NCI-H524 treated with DMSO at 0.1 percent for 48 hours (cell line): ENCODE results near the gene EIF1B.
A peak's percentile ranks its signal among the peaks of the same experiment; 100 is the strongest.
"Not testable (repeated sequence)": the region's sequence is repeated elsewhere in the genome, so short reads cannot be mapped to it uniquely, and the experiment has no call there.

Source experiments
- DNase-seq: peaks from one replicate; lab custom pipeline; 2025; lab: John Stamatoyannopoulos, UW

EIF1B gene

DNA sequence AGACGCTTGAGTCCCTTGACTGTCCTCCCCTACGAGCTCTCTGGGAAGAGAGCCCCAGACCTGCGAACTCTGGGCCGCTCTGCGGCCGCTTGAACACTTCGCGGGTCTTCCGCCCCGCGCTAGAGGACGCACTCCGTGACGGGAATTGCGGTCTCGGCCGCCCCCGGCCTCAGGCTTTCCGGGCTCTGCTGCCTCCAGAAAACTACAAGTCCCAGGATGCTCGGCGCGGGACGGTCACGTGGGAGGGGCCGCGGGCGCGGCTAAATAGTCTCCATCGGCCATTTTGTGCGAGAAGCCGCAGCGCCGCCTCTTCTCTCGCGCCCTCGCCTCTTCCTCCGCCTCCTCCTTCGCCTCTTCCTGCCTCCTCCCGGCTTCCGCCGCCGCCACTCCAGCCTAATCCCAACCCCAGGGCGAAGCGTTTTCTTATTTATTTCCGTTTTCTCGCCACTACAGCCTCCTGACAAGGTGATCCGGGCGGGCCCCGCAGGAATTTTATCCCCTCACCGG, at the start of gene EIF1B:
Gene EIF1B, plus strand, starts transcription at position 290 of the 507 bp plus-strand sequence. CDS start 235 bp downstream, outside the sequence.
- DNase-seq, result peak; percentile 79

GRCh38 chr3:40262331-40262730, 47.2 kb upstream of the EIF1B start:
- peak; percentile 31 for DNase-seq

GRCh38 chr3:40264451-40264850, 45.1 kb upstream of the EIF1B start:
- DNase-seq, result no peak

GRCh38 chr3:40265181-40265580, 44.3 kb upstream of the EIF1B start:
- DNase-seq, result no peak

DNA sequence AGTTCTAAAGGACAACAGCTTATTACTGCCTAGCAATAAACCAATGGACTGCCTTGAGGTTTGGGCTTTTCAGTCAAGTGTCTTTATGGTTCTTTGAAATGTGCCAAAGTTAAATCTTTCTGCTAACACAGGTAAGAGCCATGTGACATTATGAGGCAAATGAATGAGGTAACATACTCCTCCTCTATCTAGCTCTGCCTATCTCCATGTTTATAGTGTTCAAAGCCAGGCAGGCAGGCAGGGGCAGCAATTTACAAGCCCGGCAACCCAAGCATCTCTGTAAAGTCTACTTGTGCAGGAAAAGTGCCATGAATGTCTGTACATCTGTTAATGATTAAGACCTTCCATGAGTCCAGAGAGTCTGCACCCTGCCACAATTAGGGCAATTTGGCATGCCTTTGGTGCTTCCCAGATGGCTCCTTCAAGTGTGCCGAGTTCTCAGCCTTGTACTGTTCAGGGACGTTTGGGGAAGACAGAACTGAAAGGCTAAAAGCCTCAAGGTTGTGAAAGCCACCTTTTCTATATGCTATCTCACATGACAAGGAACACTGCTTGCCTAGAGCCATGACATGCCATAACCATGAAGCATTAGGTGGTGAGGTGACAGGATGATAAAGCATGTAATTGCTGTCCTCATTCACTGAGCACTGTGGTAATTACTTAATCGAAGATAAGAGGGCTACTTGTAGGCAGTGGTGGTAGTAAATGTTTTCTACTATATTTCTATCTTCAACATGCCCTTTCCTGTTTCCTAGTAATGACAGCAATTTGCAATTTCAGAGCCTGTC, 41.4 kb upstream of the EIF1B start:
- no peak for DNase-seq

GRCh38 chr3:40268802-40269524, 40.5 kb upstream of the EIF1B start:
- no peak for DNase-seq

- no peak for DNase-seq
These were observed 30.7 kb upstream of the EIF1B start for GRCh38 chr3:40278791-40279190.

DNA sequence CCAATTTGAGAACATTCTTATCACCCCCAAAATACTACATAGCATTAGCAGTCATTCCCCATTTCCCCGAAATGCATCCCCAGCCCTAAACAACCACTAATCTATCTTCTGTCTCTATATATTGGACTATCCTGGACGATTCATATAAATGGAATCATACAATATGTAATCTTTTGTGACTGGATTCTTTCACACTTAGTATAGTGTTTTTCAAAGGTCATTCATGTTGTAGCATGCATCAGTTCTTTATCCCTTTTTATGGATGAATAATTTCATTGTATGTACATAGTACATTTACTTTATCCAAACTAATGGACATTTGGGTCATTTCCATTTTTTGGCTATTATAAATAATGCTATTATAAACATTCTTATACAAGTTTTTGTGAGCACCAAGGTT, 27.5 kb upstream of the EIF1B start:
- DNase-seq, result no peak

DNA sequence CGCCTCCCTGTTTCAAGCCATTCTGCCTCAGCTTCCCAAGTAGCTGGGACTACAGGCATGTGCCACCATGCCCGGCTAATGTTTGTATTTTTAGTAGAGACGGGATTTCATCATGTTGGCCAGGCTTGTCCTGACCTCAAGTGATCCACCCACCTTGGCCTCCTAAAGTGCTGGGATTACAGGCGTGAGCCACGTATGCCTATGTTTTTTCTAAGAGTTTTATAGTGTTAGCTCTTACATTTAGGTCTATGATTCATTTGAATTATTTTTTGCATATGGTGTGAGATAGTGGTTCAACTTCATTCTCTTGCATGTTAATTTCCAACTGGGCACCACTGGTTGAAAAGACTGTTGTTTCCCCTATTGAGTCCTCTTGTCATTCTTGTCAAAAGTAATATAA, 26.4 kb upstream of the EIF1B start:
- DNase-seq, result not testable (repeated sequence)

DNA sequence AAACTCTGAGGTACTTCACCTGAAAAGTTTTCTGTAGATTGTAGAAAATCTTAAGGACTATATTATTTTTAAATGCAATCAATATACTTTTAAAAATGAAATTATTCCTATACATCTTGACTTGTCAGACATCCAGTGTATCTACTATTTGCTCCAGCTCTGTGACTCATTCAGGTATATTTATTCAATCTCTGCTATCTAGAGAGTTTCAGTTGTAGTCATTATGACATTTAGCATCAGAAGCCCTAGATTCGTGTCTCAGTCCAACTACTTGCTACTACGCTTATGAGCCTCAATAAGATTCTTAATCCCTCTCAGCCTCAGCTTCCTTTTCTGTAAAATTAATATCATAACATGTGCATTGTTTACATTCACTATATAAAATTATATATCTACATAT, 22.3 kb upstream of the EIF1B start:
- no peak for DNase-seq

- DNase-seq, result no peak
These were observed 19.1 kb upstream of the EIF1B start for GRCh38 chr3:40290396-40290795.

DNA sequence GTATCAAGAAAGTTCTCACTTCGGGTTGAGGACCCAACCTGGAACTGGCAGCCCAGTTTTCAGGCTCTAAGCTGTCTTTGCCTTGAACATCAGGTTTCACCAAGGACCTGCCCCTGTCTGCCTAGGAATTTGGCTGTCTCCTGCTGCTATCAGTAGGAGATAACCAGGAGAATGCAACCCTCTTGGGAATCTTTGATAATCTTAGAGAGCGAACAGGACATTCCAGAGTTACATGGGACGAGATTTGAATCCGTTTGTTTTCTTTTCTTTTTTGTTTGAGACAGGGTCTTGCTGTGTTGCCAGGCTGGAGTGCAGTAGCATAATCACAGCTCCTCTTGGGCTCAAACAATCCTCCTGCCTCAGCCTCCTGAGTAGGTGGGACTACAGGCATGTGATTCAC, 18.0 kb upstream of the EIF1B start:
- DNase-seq, result no peak

DNA sequence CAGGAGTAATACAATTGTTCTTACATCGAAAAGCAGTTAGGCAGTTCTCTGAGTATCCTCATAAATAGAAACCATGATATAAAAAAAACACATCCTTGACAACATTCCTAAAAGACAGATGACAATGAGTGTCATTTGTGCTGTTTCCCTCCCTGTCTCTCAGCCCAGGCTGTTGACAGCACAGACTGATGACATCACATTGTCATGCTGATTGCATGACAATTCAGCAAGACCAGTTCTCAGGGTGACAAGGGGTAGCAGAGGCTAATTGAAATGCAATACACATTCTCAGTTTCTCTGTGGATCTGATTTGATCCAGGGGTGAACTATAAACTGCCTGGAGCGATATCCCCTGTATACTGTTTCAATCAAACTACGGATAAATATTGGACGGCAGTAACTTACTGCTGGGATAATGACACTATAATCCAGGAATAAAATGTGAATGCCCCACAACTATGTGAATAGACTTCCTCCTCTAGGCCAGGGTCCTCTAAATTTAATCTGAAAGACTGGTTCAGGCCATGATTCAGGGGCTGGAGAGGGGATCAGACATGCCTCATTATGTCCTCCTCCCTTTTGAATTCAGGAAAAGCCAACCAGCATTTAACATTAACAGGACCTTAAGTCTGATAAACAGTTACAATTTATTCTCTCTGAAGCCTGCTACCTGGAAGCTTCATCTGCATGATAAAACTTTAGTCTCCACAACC, 16.7 kb upstream of the EIF1B start:
- DNase-seq, result no peak

GRCh38 chr3:40294434-40294833, 15.1 kb upstream of the EIF1B start:
- DNase-seq, result no peak

- no peak for DNase-seq
These were observed 11.4 kb upstream of the EIF1B start for GRCh38 chr3:40298075-40298474.

DNA sequence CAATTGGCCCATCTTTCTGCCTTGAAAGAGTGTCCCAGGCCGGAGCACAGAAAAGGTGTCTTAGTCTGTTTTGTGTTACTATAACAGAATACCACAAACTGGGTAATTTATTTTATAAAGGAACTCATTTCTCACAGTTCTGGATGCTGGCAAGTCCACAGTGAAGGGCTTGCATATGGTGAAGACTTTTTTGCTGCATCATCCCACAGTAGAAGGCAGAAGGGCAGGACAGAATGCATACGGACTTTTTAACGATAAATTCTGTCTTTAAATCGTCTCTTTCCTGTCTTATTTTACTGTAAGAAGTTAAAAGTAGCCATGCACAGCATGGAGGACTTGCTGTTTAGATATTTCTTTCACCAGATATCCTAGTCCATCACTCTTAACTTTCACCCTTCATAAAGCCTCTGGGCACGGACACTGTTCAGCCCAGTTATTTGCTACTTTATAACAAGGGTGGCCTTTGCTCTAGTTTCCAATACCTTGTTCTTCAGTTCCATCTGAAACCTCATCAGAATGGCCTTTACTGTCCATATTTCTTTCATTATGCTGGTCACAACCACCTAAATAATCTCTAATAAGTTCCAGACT, 10.3 kb upstream of the EIF1B start:
- DNase-seq, result no peak

DNA sequence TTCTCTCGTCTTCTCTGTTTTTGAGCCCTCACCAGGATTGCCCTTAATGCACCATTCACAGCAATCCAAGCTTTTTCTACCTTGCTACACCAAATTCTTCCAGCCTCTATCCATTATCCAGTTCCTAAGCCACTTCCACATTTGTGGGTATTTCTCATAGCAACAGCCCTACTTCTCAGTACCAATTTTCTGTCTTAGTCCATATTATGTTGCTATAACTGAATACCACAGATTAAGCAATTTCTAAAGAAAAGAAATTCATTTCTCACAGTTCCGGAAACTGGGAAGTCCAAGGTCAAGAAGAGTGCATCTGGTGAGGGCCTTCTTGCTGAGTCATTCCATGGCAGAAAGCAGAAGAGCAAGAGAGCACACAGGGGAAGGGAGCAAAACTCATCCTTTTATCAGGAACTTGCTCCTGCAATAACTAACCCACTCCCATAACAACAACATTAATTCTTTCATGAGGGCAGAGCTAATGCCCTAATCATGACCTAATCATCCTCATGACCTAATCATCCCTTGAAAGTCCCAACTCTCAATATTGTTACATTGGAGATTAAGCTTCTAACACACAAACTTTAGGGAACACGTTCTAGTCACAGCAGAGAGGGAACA, 9.7 kb upstream of the EIF1B start:
- DNase-seq, result no peak

- no peak for DNase-seq
These were observed 6.7 kb upstream of the EIF1B start for GRCh38 chr3:40302784-40303183.

DNA sequence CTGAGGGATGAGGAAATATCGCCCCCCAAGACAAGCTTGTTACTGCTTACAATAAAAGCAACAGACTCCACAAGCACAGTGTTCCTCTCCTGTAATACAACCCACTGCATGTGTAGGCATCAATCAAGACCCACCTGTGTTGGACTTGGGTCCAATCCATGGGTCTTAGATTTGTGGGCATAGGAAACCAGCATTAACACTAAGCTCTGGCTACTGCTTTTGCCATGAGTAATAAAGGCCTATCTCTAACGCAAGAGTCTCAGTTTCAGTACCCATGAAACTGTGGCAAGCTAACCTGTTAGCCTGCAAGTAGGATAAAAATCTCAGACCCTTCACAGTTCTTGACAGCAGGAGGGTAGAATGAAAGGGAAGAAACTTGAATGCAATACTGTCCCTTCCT, 5.2 kb upstream of the EIF1B start:
- no peak for DNase-seq

- DNase-seq, result no peak
These were observed 3.2 kb upstream of the EIF1B start for GRCh38 chr3:40306336-40306735.

- DNase-seq, result no peak
These were observed 2.3 kb upstream of the EIF1B start for GRCh38 chr3:40307176-40307575.
